GM04504 (cell line): Measurements from ENCODE around the gene CNTNAP2.
"Not testable (repeated sequence)": the region's sequence is repeated elsewhere in the genome, so short reads cannot be mapped to it uniquely, and the experiment has no call there.

Experiments used
- DNase-seq: peaks from one replicate; pipeline ENCODE4 v3.0.0-alpha.2; 2012; ENCODE audit warnings: low read depth

The CNTNAP2 gene

DNA sequence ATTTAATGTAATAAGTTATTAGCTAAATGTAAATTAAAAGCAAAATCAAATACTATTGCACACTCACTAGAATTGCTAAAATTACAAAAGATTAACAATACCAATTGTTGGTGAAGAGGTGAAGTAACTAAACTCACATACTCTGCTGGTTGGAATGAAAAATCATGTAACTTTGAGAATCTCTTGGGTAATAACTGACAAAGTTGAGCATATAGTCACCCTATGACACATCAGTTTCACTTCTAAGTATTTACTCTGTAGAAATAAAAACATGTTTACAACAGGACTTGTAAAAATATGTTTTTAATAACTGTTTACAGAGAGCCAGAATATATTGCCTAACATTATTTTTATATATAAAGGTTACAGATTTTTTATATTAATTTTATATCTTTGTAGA, 33.6 kb downstream of the CNTNAP2 start:
- no peak for DNase-seq

DNA sequence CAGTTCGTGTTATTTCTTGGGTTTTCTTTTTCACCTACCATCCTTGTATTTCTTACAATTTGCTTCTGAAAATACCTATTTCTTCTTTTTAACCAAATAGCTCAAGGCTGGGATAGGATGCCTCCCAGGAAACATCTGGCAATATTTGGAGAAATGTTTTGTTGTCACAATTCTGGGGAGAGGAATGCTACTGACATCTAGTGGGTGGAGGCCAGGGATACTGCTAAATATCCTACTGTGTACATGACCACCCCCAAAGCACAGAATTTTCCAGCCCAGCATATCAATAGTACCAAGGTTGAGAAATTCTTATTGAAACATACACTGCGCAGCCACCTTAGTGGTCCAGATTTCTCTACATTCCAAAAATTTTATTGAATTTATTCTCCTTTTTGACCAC, 55.5 kb downstream of the CNTNAP2 start:
- no peak for DNase-seq

DNA sequence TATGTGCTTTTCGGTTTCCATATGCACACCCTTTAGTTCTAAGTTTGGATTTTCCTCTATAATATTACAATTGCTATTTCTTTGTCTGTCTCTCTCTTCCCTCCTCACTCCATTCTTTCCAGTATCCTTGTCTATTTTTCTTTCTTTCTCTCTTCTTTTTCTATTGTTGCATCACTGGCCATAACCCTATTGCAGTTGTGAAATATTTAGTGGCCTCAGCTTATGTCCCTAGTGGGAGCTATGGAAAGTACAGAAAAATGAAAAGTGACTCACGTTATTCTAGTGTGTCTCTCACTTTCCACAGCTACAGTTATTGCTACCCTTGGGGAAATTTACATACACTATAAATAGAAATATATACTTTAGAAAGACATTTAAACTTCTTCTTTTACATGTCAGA, 59.1 kb downstream of the CNTNAP2 start:
- DNase-seq = no peak

DNA sequence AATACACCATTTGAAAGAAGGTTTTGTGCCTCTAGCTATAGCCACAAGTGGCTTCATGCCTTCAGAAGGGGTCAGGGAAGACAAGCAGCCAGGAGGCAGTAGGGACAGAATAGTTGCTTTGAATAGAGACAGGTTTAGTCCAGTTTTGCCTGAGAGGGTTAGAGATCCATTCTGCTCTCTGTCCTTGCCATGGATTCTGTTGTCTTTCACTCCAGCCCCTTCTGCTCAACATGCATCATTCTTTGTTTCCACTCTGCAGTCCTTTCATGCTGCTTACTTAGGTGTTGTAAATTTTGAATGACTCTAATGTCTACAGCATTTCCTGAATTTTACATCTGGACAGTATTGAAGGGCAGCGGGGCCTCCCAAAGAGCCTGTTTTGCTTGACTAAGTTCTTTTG, 60.3 kb downstream of the CNTNAP2 start:
- DNase-seq = no peak

DNA sequence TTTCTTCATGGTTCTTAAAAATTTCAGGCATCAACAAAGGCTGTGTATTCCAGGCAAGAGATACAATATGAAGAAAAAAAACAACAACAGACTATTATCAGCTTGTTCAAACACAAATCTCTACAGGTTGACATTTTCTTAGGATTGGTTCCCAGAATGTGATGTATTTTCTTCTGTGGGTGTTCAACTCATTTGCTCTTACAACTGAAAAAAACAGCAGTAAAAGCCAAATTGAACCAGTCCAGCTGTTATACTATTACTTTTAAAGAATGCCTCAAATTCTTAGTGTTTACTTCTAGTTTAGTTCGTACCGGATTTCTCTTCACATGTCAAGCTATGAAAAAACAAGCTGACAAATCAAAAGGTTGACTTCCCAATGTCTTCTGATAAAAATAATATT, 60.7 kb downstream of the CNTNAP2 start:
- no peak for DNase-seq

DNA sequence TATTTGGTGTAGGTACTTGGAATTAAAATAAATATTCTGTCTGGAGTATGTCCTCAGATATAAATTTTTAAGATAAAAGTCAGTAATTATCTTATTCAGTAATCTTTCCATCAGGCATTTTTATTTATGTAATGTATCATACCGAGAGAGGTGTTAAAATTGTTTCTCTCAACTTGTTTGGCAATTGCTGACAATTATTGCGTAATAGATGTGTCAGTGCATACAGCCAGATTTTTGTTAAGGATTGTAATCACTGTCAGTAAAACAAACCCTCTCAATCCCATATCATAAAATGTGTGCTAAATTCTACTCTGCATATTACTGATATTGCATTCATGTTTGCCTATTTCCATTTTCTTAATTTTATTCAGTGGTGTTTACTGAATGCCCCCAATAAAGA, 69.2 kb downstream of the CNTNAP2 start:
- no peak for DNase-seq

DNA sequence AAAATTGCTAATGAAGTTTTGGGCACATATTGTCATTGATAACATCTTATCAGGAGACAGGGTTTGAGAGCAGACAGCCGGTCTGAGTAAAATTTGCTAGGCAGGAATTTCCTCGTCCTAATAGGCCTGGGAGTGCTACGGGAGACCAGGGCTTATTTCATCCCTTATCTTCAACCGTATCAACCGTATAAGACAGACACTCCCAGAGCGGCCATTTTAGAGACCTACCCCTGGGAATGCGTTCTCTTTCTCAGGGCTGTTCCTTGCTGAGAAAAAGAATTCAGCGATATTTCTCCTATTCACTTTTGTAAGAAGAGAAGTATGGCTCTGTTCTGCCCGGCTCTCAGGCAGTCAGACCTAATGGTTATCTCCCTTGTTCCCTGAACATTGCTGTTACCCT, 74.8 kb downstream of the CNTNAP2 start:
- not testable (repeated sequence) for DNase-seq

DNA sequence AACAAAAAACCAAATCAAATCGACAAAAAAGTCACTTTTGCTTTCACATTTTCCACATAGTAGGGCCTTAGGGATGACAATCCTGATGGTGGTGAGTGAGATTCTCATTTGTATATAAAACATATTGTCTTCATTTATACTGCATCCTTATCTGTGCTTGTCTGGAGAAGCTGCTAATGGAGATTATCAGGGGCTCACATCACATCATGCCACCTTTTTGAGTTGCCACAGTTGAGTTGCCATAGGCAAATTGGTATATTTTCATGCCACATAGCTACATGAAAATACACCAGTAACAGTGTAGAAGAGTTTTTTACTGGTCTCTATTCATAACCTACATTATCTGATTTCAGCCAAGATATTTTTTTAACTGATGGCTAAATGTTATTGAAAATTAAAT, 85.3 kb downstream of the CNTNAP2 start:
- DNase-seq = no peak

DNA sequence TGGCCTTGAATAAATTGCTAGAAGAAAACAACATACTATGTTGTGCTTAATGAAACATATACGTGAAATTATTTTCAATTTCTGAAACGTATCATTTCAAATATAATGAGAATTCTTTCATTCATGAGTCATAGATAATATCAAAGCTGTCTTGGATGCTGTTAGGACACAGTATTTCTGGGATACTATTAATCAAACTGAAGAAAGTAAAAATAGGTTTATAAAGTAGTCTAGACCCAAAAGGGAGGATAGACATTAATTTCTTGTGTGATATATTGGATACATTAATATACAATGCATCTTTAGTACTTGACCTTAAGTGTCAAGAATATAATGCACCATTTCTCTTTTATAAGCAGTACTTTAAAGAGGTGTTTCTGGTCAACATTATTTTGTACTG, 89.7 kb downstream of the CNTNAP2 start:
- no peak for DNase-seq

DNA sequence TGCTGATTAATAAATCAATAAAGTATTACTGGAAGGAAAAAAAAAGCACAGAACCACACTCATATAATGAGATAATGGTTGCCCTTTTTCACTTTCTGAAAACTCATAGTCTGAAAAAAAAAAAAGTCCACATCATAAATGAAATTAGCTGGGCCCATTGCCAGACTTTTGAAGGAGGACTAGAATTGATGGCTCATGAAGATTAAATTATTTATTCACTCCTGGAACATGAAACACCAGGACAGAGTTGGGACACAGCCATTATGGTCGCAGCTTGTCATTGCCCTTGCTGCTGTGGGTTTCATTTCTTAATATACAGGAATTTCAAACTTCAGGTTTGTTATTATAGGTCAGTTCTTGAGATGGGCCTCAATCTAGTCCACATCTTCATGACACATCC, 91.9 kb downstream of the CNTNAP2 start:
- DNase-seq = no peak

DNA sequence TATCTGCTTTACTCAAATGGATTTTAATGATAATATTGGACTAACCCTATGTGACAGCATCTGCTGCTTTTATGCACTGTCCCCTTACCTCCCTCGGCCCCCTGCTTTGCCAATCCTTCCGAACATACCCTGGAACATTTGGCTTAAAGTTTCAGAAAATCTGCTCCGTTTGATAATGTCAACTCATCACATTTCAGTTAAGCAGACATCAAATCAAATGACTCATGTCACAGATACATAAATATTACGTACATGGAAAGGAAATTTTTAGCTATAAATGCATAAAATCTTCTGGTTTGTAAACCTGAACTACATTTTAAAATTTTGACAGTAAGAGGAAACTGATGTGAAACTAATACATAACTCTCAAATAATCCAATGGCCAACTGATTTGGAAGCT, 98.2 kb downstream of the CNTNAP2 start:
- DNase-seq = no peak

DNA sequence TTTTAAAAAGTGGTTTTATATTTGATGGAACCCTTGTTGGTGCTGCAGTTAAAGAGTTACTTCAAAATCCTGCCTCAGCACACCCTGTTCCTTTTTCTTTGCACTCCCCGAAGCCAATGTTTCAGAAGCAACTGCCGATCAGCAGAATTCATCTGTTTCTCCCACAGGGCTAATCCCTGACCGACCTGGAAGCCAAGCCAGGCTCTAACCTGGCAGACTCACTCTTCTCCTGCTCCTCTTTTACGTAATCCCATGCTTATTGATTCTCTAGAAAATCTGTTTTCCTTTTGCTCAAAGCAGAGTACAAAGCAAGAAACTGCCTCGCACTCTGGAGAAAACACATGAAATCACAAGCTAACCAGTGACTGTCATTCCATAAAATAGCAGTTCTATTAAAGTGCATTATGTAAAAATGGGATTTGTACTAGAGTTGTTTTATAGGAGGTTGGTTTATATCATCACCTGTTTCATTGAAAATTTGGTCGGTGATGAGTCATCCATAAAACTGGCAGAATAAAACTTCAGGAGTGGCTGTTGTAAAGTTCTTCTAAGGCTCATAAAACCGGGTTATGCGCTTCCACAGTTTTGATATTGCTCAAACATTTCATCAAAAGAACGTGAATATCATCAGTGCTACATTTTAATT, 99.9 kb downstream of the CNTNAP2 start:
- no peak for DNase-seq

DNA sequence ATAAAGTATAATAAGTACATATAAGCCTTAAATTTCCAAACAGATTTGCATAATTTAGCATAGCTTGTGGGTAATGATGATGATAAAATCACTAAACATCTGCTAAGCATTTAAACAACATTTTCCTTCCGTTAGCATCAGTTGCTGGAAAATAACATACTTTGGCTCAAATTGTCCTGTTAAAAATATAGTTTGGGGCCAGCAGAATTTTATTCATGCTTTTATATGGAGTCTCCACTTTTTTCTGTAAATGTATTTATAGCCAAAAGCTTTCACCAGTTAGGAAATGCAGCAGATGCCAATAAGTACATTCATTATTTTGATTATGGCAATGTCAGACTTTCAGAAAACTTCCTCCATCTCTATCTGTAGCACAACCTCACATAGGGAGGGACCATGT, 107.2 kb downstream of the CNTNAP2 start:
- DNase-seq = no peak

DNA sequence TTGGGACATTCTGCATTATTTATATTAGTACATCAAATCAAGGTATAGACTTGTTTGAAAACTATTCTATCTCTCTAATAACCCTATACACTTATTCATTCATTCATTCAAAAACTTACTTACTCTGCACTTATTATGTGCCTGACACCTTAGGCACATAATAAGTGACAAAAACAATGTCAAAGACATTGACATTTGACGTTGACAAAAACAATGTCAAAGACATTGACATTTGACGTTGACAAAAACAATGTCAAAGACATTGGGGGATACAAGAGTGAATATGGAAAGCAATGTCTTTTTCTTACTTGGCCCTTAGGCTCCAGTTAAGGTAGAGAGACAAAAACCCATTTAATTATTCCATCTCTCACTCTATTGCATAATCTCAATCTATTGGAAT, 116.0 kb downstream of the CNTNAP2 start:
- DNase-seq = no peak

DNA sequence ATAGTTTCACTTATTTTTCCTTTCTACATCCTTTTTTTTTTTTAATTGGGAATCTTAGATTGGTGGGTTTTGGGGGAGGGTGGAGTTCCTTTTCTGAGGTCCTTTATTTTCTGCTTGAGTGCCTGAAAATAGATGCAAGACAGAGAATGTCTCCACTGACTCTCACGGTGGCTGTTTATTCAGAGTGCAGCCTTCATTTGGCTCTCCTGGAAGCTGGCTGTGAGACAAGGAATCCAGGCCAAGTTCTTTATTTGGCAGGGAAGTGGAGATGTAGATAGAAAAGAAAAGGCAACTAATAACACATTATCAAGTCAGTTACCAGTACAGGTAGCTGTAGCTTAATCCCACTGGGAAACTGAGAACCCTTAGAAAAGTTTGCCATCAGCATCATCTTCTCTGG, 118.6 kb downstream of the CNTNAP2 start:
- DNase-seq = no peak

DNA sequence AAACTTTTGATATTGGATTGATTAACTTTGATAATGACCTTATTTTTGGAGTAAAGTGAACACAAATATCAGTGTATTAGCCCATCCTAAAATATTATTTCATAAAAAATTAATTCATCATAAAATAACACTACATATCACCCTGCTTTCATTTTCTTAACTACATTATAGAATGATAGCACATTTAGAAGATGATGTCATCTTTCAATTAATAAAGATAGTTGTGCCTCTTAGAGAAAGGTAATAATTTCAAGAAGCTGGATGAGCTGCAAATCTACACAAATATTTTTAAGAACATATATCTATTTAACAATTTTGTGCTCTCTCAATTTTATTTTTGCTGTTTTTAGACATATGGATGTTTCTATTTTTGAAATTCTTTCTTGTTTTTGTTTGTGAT, 126.1 kb downstream of the CNTNAP2 start:
- DNase-seq = no peak

DNA sequence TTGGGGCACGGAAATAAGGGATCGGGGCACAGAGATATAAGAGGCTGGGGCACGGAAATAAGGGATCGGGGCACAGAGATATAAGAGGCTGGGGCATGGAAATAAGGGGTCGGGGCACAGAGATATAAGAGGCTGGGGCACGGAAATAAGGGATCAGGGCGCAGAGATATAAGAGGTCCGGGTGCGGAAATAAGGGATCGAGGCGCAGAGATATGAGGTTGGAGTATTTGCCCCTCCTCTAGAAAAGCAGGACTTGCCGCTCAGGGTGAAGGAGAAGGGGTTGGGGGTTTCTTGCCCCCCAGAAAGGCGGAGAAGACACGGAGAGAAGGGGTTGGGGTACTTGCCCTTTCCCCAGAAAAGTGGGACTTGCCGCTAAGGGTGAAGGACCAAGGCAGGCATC, 131.4 kb downstream of the CNTNAP2 start:
- not testable (repeated sequence) for DNase-seq

DNA sequence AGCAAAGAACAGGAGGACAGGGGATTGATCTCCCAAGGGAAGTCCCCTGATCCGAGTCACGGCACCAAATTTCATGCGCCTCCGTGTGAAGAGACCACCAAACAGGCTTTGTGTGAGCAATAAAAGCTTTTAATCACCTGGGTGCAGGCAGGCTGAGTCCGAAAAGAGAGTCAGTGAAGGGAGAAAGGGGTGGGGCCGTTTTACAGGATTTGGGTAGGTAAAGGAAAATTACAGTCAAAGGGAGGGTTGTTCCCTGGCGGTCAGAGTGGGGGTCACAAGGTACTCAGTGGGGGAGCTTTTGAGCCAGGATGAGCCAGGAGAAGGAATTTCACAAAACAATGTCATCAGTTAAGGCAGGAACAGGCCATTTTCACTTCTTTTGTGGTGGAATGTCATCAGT, 132.1 kb downstream of the CNTNAP2 start:
- DNase-seq = not testable (repeated sequence)

DNA sequence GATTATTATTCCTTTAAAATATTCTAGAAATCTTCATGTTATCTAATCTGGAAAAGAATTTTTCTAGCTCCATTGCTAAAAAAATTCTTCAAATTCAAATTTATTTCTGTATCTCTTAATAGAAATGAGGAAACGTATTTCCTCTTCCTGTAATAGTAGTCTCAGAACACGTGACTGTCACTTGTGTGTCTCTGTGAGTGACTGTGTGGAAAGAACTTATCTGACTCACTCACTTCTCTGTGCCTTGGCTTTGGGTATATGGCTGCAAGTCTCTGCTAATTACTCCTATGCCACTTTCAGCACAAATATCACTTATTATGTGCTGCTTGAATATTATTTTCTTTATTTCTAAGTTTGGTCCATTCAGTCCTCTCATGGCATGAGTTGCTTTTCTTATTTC, 132.7 kb downstream of the CNTNAP2 start:
- DNase-seq = no peak

DNA sequence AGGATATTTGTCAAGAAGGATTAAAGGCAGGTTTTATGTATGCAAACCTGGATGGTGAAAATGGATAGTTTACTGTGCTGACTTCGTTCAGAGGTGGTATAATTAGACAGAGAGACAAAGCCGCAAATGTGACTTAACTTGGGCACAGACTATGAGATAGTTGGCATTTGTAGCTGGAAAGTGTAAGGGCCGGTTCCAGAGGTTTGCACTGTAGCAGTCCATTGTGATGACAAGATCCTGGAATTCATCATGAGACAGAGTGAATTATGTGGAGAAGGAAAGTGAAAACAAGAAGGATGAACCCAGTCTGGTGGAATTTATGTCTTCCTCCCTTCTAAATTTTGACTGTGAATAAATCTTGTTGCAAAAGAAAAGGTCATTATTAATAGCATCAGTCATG, 139.0 kb downstream of the CNTNAP2 start:
- DNase-seq = no peak

DNA sequence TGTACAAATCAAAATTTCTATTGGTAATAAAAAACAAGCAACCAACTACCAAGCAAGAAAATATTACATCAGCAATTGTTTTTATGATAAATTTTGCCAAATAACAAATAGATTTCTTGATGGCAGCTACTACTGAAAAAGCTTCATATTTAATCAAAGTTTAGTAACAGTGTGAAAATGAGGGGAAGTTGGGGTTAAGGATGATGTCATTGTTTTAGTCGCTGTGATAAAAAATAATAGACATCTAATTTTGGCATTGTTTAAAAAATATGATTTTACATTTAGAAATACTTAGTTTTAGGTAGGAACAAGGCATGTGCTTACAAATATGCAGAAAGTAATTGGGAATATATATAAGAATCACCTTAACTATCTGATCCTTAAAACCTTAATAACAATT, 145.9 kb downstream of the CNTNAP2 start:
- no peak for DNase-seq

DNA sequence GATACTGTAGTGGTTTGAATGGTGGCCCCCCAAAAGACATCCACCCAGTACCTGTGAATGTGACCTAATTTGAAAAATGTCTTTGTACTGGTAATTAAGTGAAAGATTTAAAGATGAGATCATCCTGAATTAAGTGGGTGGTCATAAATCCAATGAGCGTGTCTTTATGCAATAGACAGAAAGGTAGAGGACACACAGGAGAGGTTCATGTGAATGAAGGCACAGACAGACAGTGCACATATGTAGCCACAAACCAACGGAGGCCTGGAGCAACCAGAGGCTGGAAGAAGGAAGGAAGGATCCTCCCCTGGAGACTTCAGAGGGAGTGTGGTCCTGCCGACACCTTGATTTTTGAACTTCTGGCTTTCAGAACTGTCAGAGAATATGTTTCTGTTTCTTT, 160.3 kb downstream of the CNTNAP2 start:
- no peak for DNase-seq

DNA sequence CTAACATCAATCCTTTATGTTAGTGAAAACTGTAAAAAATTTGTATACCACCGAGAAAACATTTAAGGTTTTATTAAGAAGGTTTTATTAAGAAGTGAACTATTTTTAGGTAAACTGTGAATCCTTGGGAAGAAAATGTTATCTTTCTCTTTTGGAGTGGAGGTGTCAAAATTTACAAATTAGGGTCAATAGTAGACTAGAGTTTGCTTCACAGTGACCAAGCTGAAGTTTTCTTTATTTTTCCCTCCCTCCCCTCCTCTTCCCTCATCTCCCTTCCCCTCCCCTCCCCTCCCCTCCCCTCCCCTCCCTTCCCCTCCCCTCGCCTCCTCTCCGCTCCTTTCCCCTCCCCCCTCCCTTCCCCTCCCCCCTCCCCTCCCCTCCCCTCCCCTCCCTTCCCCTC, 168.8 kb downstream of the CNTNAP2 start:
- DNase-seq = no peak

DNA sequence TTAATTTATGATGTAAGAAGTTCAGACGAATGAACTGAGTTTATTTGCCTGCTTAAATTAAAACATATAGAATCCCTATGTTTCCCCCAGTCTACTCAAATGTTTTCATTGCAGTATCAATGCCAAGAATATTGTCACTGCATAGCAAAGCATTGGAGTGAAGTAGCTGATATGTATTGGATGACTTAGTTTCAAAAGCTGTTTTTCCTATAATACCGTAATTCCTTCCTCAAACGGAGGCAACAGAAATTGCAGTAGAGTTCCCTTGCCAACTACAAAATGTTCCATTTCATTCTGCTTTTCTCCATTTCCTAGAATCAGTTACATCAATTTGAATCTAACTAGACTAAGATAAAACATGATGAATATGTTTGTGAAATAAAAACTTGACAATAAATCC, 174.1 kb downstream of the CNTNAP2 start:
- no peak for DNase-seq

DNA sequence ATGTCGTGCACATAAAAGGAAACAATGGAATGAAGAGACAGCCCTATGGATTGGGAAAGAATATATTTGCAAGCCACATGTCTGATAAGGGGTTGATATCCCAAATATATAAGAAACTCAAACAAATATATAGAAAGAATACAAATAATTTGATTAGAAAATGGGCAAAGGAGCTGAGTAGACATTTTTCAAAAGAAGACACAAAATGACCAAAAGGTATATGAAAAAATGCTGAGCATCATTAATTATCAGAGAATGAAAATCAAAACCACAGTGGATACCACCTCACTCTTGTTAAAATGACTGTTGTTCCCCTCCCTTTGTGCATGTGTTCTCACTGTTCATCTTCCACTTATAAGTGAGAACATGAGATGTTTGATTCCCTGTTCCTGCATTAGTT, 175.3 kb downstream of the CNTNAP2 start:
- DNase-seq = no peak
